HEK293 (cell line): ENCODE data around the gene MAL.

Experiments used
- OSR2 ChIP-seq: fragments of 450-650 bp; formaldehyde crosslinking; IDR thresholded peaks from 2 replicates; pipeline ENCODE4 v1.5.1; 2016; ENCODE audit warnings: missing biosample characterization, missing genetic modification characterization
- ZBTB20 ChIP-seq: fragments of 450-650 bp; formaldehyde crosslinking; IDR thresholded peaks from 2 replicates; pipeline ENCODE4 v1.5.1; 2016; ENCODE audit warnings: missing biosample characterization, missing genetic modification characterization
- ZNF133 ChIP-seq: fragments of 450-650 bp; formaldehyde crosslinking; IDR thresholded peaks from 2 replicates; pipeline ENCODE4 v1.5.1; 2016; ENCODE audit warnings: missing biosample characterization, missing genetic modification characterization
- ZNF138 ChIP-seq: fragments of 450-650 bp; formaldehyde crosslinking; IDR thresholded peaks from 2 replicates; pipeline ENCODE4 v1.5.1; 2016; ENCODE audit warnings: missing biosample characterization, missing genetic modification characterization, borderline replicate concordance
- ZNF391 ChIP-seq: fragments of 450-650 bp; formaldehyde crosslinking; IDR thresholded peaks from 2 replicates; pipeline ENCODE4 v1.5.1; 2016; ENCODE audit warnings: low read depth, missing biosample characterization, missing genetic modification characterization, borderline replicate concordance
- ZNF423 ChIP-seq: fragments of 450-650 bp; formaldehyde crosslinking; IDR thresholded peaks from 2 replicates; pipeline ENCODE4 v1.5.1; 2016; ENCODE audit warnings: missing biosample characterization, missing genetic modification characterization
- ZNF510 ChIP-seq: fragments of 450-650 bp; formaldehyde crosslinking; IDR thresholded peaks from 2 replicates; pipeline ENCODE4 v1.5.1; 2018; ENCODE audit warnings: mild to moderate bottlenecking, missing genetic modification characterization, missing biosample characterization; ENCODE audit not compliant: insufficient replicate concordance
- ZNF791 ChIP-seq: fragments of 450-650 bp; formaldehyde crosslinking; IDR thresholded peaks from 2 replicates; pipeline ENCODE4 v1.5.1; 2016; ENCODE audit warnings: missing biosample characterization, missing genetic modification characterization
- TF ChIP-seq, protein P1 (sequence below): fragments of 450-650 bp; formaldehyde crosslinking; IDR thresholded peaks from 2 replicates; pipeline ENCODE4 v1.5.1; 2016; ENCODE audit warnings: missing biosample characterization, missing genetic modification characterization
- TF ChIP-seq, protein P2 (sequence below): fragments of 450-650 bp; IDR thresholded peaks from 2 replicates; pipeline ENCODE4 v1.5.1; 2018; ENCODE audit warnings: missing biosample characterization, mild to moderate bottlenecking, missing genetic modification characterization
- TF ChIP-seq, protein P3 (sequence below): fragments of 450-650 bp; formaldehyde crosslinking; IDR thresholded peaks from 2 replicates; pipeline ENCODE4 v1.5.1; 2016; ENCODE audit warnings: missing biosample characterization, missing genetic modification characterization

DNA sequence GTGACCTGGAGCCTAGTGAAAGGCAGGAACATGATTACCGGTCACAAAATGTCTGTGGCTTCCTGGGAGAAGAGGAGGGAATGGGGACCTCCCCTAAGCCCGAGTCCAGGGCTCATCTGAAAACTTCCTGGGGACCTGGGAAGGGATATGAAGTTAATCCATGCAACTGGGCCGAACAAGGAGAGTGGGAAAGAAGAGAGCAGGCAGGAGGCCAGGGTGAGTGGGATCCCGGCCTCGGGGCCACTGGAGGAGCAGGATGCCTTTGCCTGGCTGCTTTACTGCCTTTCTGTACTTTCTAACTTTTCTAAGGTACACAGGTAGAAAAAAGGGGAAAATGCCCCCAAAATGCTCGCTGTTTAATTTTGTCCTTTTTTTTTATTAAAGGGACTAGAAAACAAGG, 43.4 kb upstream of the MAL start:
- TF ChIP-seq, protein P1, sequence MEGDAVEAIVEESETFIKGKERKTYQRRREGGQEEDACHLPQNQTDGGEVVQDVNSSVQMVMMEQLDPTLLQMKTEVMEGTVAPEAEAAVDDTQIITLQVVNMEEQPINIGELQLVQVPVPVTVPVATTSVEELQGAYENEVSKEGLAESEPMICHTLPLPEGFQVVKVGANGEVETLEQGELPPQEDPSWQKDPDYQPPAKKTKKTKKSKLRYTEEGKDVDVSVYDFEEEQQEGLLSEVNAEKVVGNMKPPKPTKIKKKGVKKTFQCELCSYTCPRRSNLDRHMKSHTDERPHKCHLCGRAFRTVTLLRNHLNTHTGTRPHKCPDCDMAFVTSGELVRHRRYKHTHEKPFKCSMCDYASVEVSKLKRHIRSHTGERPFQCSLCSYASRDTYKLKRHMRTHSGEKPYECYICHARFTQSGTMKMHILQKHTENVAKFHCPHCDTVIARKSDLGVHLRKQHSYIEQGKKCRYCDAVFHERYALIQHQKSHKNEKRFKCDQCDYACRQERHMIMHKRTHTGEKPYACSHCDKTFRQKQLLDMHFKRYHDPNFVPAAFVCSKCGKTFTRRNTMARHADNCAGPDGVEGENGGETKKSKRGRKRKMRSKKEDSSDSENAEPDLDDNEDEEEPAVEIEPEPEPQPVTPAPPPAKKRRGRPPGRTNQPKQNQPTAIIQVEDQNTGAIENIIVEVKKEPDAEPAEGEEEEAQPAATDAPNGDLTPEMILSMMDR (tag by site-specific recombination): no peak
- no peak for TF ChIP-seq ZNF133 (tag by site-specific recombination)
- TF ChIP-seq, protein P2, sequence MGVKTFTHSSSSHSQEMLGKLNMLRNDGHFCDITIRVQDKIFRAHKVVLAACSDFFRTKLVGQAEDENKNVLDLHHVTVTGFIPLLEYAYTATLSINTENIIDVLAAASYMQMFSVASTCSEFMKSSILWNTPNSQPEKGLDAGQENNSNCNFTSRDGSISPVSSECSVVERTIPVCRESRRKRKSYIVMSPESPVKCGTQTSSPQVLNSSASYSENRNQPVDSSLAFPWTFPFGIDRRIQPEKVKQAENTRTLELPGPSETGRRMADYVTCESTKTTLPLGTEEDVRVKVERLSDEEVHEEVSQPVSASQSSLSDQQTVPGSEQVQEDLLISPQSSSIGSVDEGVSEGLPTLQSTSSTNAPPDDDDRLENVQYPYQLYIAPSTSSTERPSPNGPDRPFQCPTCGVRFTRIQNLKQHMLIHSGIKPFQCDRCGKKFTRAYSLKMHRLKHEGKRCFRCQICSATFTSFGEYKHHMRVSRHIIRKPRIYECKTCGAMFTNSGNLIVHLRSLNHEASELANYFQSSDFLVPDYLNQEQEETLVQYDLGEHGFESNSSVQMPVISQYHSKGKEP: no peak
- TF ChIP-seq, protein P3, sequence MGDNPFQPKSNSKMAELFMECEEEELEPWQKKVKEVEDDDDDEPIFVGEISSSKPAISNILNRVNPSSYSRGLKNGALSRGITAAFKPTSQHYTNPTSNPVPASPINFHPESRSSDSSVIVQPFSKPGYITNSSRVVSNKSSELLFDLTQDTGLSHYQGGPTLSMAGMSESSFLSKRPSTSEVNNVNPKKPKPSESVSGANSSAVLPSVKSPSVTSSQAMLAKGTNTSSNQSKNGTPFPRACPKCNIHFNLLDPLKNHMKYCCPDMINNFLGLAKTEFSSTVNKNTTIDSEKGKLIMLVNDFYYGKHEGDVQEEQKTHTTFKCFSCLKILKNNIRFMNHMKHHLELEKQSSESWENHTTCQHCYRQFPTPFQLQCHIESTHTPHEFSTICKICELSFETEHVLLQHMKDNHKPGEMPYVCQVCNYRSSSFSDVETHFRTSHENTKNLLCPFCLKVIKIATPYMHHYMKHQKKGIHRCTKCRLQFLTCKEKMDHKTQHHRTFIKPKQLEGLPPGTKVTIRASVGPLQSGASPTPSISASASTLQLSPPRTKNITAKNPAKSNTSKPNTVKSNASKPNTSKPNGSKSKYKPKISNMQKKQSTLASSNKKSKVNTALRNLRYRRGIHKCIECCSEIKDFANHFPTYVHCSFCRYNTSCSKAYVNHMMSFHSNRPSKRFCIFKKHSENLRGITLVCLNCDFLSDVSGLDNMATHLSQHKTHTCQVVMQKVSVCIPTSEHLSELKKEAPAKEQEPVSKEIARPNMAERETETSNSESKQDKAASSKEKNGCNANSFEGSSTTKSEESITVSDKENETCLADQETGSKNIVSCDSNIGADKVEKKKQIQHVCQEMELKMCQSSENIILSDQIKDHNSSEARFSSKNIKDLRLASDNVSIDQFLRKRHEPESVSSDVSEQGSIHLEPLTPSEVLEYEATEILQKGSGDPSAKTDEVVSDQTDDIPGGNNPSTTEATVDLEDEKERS (tag by site-specific recombination): no peak
- no peak for TF ChIP-seq OSR2 (tag by site-specific recombination)
- TF ChIP-seq ZNF391 (tag by site-specific recombination): no peak
- no peak for TF ChIP-seq ZBTB20 (tag by site-specific recombination)
- no peak for TF ChIP-seq ZNF423 (tag by site-specific recombination)
- TF ChIP-seq ZNF138 (tag by site-specific recombination): no peak
- no peak for TF ChIP-seq ZNF791
- TF ChIP-seq ZNF510 (tag by site-specific recombination): no peak
